HG02884 (cell line): ENCODE results near the gene CRY2.

Experiments used
- ATAC-seq: cut with Tn5 transposase; IDR thresholded peaks from one replicate; pipeline ENCODE4 v1.9.1; 2021; ENCODE audit warnings: mild to moderate bottlenecking, moderate library complexity; ENCODE audit not compliant: unreplicated experiment

Gene CRY2

GRCh38 chr11:45847911-45848316 lies 639 bp downstream of the CRY2 start:
- ATAC-seq = peak; percentile 23

- no peak for ATAC-seq
Observed at GRCh38 chr11:45848654-45849081, 1.4 kb downstream of the CRY2 start.

DNA sequence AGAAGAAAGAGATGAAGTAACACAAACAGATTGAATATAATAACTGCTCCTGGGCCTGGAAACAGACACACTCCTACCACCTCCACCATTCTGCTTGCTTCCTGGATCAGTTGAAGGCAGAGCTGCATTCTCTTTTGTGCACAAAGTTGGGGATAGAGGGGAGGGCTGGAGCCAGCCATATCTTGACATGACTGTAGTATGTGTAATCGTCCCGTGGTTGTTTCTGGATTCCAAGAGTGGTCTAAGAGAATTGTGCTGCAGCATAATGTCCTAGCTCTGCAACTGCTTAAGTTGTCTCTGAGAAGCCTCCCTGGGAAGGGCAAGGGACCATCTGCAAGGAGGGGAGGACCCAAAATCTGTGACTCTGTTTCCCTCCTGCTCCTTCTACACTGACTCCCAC lies 3.2 kb downstream of the CRY2 start:
- no peak for ATAC-seq

DNA sequence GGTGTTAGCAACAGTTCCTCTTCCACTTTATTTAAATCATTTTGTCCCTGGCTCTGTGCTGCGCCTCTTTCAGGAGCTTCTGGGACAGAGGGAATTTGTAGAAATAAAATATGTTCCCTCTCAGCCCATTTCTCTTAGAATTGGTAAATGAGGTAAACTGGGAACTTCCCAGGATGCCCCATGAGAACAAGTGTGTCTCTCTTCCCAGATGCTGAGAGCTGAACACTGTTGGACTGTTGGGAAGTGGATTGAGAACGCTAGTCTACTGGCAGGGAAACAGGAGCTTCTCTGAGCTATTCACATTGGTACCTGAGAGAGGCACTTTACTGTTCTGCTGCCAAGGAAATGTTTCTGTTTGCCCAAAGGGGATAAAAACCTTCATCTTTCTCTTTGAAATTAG lies 4.0 kb downstream of the CRY2 start:
- ATAC-seq = no peak

DNA sequence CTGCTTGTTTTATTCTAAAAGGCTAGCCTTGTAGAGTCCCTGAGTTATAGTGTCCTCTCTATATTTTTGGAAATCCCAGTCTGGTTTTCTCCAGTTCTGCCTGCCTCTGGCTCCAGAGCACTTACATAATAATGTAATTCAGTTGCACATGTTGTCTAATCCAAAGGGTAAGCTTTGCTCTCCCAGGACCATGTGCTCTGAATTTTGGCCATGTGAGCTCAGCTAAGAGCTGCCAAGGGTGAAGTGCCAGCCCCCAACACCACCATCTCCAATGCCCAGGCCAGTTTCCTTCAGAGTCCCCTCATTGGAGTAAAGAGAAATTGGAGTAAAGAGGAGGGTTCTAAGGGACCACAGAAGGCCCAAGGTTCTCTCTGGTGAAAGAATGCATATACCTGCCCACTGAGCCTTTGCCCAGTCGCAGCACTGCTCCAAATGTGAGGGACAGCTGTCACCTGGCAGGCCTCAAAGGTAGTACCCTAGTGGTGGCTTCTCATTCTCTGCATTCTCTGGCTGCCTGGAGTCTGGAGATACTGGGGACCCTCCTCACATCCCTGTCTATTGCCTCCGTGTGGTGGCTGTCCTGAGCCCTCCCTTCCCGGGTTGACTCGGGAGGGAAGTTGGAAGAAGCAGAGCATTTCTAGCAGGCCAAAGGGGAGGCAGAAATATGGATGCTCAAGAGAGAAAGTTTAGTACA lies 4.9 kb downstream of the CRY2 start:
- no peak for ATAC-seq

DNA sequence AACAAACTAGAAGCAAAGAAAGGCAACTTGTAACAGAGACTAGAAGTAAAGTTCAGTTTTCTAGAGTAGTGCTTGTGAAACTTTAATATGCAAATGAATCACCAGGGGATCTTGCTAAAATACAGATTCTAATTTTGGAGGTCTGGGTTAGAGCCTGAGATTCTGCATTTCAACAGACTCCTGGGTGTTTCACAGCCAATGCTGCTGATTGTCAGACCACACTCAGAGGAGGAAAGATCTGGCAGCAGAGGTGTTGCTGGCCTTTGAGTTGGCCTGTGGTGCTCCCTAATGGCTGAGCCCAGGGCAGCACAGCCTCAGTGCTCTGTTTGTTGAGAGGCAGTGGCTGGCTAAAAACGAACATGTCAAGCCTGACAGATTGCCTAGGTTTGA lies 5.4 kb downstream of the CRY2 start:
- ATAC-seq = no peak

DNA sequence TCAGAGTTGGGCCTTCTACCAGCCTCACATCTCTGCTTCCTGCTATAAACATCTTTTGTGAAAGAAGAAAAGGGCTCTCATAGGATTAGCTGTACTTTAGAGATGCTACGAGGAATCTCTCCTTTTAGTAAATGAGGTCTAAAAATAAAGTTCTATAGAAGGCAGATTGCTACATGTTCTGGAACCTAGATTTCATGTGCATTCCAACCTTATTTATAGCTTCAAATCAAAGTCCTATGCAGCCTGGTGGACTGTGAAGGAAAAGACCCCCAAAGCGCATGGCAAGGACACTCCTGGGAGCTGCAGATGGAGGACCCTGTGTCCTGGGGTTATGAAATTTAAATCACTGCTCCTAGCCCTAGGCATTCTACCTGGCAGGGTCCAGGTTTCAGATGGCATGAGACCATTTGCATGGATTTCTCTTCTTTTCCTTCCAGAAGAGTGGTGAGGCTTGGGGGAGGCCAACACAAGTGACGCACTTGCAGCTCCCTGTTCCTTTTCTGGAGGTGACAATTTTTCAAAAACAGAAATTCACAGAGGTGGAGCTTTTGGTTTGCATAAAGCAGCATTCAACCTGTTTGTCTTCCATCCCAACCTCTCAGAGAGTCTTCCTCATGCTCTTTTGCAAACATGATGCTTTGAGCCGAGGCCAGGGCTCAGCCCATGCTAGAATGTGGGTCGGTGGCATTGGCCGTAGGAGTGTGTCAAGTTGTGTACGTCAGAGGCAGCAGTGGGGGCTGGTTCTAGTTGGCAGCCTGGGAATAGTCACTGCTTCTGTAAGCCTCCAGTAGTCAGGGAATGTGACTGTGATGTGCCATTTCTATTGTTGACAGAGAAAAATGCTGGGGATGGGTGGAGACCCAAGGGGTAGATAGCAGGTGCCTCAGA lies 6.3 kb downstream of the CRY2 start:
- no peak for ATAC-seq

GRCh38 chr11:45855308-45855707 lies 8.0 kb downstream of the CRY2 start:
- ATAC-seq = no peak

- ATAC-seq = no peak
Observed at GRCh38 chr11:45856044-45856468, 8.8 kb downstream of the CRY2 start.

DNA sequence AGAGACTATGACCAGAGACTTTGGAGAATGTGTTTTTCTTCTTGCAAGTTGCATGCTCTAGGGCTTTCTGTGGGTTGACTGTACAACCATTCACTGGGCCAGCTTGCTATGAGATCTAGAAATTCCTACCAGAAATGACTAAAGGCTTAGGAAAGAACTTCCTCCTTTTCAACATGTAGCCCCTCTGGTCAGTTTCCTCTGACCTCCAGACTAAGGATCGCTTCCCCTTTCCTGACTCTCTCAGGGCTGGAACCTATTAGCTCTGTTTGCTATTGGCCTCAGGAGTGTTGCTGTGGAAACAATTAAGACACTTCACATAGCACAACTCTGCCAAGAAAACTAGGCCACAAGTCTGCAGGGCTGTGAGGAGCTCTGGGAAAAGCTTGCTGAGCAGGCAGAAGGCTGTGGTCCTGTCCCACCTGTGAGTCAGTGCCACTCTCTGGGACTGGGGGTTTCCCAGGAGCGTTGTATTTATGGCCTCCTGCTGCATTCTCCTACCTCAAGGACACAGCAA lies 10.7 kb downstream of the CRY2 start:
- ATAC-seq = no peak

GRCh38 chr11:45858751-45859398 lies 11.6 kb downstream of the CRY2 start:
- no peak for ATAC-seq

DNA sequence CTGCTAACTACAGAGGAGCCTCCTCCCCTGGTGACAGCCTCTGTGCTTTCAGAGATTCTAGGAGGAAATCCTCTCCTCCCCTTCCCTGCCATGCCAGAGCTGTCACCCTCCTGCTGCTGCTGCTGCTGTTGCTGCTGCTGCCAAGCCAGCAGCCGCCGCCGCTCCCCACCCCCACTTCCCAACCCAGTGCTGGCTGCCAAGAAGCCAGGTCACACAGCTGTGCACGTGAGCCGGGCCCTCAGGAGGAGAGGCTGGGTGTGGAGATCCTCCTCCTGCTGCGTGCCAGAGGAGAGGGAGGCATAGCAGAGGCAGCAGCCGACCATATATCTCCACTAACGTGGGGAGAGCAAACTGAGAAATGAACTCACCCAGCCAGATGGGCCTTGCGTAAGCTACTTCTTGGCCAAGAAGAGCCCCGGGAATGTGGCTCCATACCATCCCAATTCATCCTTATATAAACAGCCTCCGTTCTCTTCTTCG lies 12.4 kb downstream of the CRY2 start:
- no peak for ATAC-seq

DNA sequence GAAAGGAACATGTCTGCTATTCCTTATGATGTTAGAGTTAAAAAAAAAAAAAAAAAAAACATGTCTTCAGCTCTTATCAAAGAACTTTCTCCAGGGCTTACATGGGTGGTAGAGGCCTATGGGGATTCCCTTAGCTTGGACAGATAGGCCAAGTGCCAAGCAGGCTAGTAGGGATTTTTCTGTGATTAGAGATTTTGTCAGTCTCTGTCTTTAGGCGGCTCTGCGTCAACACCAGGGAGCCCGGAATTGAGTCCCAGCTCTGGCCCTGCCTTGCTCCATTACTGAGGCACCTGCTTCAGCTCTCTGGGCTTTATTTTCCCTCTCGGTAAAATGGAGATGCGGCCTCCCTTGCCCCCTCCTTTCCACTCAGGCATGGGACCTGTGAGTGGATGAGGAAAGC lies 13.1 kb downstream of the CRY2 start:
- ATAC-seq = no peak

- no peak for ATAC-seq
Observed at GRCh38 chr11:45860764-45861510, 13.7 kb downstream of the CRY2 start.

DNA sequence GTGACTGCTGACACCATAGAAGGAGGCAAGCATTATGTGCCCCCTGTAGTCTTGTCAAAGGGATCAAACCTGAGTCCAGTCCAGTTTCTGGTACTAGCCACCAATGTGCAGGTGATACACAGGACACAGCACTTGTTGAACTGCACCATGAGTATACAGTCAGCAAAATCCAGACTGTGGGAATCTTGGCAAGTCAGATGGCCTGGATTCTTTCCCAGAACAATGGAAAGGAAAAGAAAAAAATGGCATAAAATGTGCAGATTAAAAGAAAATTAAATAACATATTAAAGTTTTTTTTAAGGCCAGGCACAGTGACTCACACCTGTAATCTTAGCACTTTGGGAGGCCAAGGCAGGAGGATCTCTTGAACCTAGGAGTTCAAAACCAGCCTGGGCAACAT lies 16.8 kb downstream of the CRY2 start:
- ATAC-seq = no peak

- ATAC-seq = no peak
Observed at GRCh38 chr11:45869551-45869950, 22.3 kb downstream of the CRY2 start.

GRCh38 chr11:45870706-45871105 lies 23.4 kb downstream of the CRY2 start:
- no peak for ATAC-seq

DNA sequence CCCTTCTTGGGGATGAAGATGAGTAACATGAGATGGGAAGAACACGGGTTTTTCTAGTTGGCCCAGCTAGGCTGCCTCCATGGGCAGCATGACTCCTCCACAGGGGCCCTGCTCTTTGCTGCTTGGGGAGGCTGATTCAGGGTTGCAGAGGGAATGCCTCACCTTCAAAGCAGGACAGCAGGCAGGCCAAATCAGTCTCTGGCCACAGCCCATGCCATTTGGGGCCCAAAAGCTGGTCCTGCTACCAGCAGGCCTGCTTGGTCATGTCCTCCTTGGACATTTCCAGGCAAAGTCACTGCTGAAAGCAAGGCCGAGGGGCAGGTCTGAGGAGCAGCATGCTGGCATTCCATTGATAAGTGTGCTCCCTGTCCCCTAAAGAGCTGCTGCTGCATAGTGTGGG lies 24.4 kb downstream of the CRY2 start:
- ATAC-seq = no peak

DNA sequence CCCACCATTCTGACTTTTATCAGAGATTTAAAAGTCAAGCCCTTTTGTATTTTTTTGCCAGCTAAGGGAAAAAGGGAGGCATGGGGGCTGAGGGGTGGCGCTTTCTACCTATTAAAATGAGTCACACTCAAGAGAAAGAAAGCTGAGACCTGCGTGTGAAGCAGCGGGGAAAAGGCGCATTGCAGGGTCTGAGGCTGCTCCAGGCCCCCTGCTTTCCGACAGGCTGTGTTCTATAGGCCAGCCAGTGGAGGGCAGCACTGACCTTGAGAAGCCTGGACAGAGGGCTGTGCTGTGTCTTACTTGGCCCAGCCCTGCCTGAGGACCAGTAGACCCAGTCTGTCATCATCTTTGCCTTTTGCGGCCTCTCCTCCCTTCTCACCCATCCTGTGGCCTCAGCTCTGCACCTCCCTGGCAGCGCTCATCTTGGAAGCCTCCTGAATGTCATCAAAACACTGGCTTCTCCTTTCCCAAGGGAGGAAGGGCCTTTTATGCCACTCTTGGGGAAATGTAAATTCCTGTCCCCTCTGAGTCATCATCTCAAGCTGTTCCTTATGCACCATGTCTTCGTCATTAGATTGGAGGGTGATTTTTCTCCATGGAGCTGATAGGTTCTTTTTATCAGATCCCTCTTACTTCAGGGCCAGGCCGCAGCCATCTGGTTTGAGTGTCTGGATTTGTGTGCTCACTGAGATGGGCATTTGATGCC lies 25.5 kb downstream of the CRY2 start:
- ATAC-seq = no peak

DNA sequence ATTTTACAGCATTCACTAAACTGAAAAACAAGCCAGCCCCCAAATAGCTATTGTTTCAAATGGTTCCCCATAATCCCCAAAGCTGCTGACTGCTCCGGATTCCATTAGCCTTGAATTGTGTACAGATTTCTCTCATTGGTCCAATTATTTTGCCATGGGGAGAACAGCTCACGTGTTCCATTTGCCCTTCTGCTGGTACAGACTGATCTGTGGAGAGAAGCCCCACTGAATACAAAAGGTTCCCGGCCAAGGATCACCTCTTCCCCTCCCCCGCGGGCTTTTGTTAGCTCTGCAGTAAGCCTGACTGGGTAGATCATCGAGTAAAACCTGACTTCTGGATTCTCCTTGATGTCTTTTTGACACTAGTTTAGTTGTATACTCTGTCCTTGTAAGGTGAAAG lies 29.1 kb downstream of the CRY2 start:
- ATAC-seq = no peak
